Hematopoietic multipotent progenitor cell treated with erythropoietin and hydrocortisone succinate and interleukin-3 and kit ligand, for 4 days (in vitro differentiated cells): ENCODE measurements around the gene CATSPERD.

ENCODE experiments used
- DNase-seq: peaks from one replicate; pipeline ENCODE4 v3.0.0-alpha.2; 2015

Gene CATSPERD

GRCh38 chr19:5809053-5809452, 88.6 kb downstream of the CATSPERD start:
- peak; percentile 48 for DNase-seq

- DNase-seq = no peak
These were observed 89.0 kb downstream of the CATSPERD start for GRCh38 chr19:5809469-5809868.

- DNase-seq = no peak
These were observed 90.7 kb downstream of the CATSPERD start for GRCh38 chr19:5811117-5811516.

GRCh38 chr19:5814123-5814851, 93.8 kb downstream of the CATSPERD start:
- no peak for DNase-seq

GRCh38 chr19:5814852-5815246, 94.4 kb downstream of the CATSPERD start:
- DNase-seq = no peak

- DNase-seq = no peak
These were observed 96.8 kb downstream of the CATSPERD start for GRCh38 chr19:5817218-5817617.

- no peak for DNase-seq
These were observed 98.2 kb downstream of the CATSPERD start for GRCh38 chr19:5818594-5818993.

GRCh38 chr19:5820785-5821184, 100.3 kb downstream of the CATSPERD start:
- no peak for DNase-seq

- DNase-seq = no peak
These were observed 101.2 kb downstream of the CATSPERD start for GRCh38 chr19:5821521-5822180.

- DNase-seq = no peak
These were observed 101.9 kb downstream of the CATSPERD start for GRCh38 chr19:5822181-5822844.

GRCh38 chr19:5823579-5824281, 103.3 kb downstream of the CATSPERD start:
- no peak for DNase-seq

GRCh38 chr19:5824751-5825150, 104.3 kb downstream of the CATSPERD start:
- DNase-seq = no peak

GRCh38 chr19:5825178-5825577, 104.7 kb downstream of the CATSPERD start:
- DNase-seq = no peak

GRCh38 chr19:5826531-5827341, 106.3 kb downstream of the CATSPERD start:
- DNase-seq = peak; percentile 78

GRCh38 chr19:5827342-5827890, 107.0 kb downstream of the CATSPERD start:
- no peak for DNase-seq

- peak; percentile 96 for DNase-seq
These were observed 107.6 kb downstream of the CATSPERD start for GRCh38 chr19:5827891-5828660.
